ENCODE results near the gene DNLZ.

DNA sequence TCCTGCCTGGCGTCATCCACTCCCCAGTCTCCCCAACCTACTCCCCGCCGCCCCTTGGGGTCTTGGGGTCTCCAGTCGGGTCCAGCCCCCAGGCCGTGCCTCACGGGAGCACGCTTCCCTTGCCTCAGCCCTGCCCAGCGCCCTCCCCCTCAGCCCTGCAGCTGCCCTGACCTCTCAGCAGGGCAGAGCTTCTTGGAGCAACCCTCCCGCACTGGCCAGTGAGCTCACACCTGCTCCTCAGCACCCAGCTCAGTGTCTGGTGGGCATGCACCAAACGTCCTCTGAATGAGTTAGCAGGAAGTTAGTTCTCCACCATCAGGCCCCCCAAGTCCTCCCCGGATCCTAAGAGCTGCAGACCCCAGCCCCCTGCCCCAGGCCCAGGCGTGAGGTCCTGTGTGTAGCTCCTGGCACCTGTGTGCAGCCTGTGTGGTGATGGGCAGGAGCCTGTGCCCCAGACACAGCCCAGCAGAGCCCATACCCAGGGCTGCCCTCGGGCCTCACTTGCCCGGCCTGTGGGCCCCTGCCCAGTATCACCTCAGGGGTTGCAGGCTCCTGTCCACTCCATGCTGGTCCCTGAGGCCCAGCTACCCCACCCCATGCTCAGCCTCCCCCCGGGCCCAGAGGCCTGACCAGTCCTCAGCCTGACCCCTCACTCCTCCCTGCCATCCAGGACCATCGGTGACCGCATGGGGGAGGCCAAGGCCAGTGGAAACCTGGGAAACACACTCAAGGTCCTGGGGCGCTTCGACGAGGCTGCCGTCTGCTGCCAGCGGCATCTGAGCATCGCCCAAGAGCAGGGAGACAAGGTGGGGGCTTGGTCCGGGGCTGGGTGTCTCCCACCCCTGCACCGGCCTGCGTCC, 28.0 kb downstream of the DNLZ start:
- TF ChIP-seq GATA2 (IDR thresholded peaks at IDR 0.05; ENCODE audit: low read depth, low read length) (no peak), GATA3 (IDR thresholded peaks at IDR 0.05; ENCODE audit: low read depth, low read length) (no peak)

Measured in SH-SY5Y (cell line).